Fibroblast of lung (primary cell): Measurements from ENCODE around the gene PLXNA4.

ENCODE experiments used
- EZH2 ChIP-seq: IDR thresholded peaks from 2 replicates; pipeline ENCODE4 v1.5.1; 2012; ENCODE audit warnings: low read length, control low read depth, mild to moderate bottlenecking; ENCODE audit errors: missing control alignments
- TF ChIP-seq, protein P1 (sequence below), 2 donors: IDR thresholded peaks in 1 of 2; conservative IDR thresholded peaks in 1 of 2; 1 replicate in 1 of 2; 2 replicates in 1 of 2; pipeline ENCODE4 v1.5.1; 2011 to 2012; ENCODE audit warnings: low read length in 2 of 2, control low read depth in 1 of 2, inconsistent platforms in 1 of 2, low read depth in 1 of 2, mild to moderate bottlenecking in 1 of 2

DNA sequence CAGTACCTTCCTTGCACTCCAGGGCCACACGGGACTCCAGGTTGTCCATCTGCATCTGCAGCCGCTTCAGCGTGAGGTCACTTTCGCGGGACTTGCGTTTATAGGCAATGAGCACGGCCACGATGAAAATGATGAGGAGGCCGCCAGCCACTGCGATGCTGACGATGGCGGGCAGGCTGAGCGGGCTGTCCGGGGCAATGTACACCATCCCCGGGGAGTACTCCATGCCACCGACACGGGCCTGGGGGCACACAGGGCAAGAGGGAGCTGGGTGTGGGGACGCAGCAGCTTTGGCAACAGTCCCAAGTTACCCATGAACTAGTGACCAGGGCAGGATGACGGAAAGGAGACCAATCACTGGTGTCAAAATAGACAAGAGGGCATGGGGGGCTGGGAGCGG, 396.6 kb downstream of the PLXNA4 start:
- TF ChIP-seq, protein P1, sequence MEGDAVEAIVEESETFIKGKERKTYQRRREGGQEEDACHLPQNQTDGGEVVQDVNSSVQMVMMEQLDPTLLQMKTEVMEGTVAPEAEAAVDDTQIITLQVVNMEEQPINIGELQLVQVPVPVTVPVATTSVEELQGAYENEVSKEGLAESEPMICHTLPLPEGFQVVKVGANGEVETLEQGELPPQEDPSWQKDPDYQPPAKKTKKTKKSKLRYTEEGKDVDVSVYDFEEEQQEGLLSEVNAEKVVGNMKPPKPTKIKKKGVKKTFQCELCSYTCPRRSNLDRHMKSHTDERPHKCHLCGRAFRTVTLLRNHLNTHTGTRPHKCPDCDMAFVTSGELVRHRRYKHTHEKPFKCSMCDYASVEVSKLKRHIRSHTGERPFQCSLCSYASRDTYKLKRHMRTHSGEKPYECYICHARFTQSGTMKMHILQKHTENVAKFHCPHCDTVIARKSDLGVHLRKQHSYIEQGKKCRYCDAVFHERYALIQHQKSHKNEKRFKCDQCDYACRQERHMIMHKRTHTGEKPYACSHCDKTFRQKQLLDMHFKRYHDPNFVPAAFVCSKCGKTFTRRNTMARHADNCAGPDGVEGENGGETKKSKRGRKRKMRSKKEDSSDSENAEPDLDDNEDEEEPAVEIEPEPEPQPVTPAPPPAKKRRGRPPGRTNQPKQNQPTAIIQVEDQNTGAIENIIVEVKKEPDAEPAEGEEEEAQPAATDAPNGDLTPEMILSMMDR (conservative IDR thresholded peaks at IDR 0.05 in 1 of 2, IDR thresholded peaks at IDR 0.05 in 1 of 2; ENCODE audit: low read depth in 1 of 2, low read length in 2 of 2) = no peak
- TF ChIP-seq EZH2 = no peak
